GM12873 (cell line): ENCODE results near the gene GYPA.

Source experiments
- TF ChIP-seq, protein P1 (sequence below): IDR thresholded peaks from 2 replicates; pipeline ENCODE4 v1.5.1; 2012; ENCODE audit warnings: low read depth, mild to moderate bottlenecking, moderate library complexity, low read length, control low read depth; ENCODE audit not compliant: insufficient read depth; ENCODE audit errors: missing control alignments

Gene GYPA

GRCh38 chr4:144141493-144141892 is 975 bp upstream of the GYPA start:
- TF ChIP-seq, protein P1, sequence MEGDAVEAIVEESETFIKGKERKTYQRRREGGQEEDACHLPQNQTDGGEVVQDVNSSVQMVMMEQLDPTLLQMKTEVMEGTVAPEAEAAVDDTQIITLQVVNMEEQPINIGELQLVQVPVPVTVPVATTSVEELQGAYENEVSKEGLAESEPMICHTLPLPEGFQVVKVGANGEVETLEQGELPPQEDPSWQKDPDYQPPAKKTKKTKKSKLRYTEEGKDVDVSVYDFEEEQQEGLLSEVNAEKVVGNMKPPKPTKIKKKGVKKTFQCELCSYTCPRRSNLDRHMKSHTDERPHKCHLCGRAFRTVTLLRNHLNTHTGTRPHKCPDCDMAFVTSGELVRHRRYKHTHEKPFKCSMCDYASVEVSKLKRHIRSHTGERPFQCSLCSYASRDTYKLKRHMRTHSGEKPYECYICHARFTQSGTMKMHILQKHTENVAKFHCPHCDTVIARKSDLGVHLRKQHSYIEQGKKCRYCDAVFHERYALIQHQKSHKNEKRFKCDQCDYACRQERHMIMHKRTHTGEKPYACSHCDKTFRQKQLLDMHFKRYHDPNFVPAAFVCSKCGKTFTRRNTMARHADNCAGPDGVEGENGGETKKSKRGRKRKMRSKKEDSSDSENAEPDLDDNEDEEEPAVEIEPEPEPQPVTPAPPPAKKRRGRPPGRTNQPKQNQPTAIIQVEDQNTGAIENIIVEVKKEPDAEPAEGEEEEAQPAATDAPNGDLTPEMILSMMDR: no peak

DNA sequence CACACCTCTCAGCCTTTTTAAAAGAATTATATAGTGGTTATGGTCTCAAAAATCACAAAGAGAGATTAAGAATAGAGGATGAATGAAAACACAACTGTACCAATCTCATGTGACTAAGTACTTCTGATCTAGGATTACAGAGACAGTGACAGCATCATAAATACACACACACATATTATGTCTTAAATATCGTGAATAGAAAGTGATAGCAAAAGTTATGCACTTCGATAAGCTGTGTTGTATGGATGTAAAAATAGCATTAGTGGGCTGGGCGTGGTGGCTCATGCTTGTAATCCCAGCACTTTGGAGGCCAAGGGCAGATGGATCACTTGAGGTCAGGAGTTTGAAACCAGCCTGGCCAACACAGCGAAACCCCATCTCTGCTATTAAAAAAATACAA is 25.0 kb downstream of the GYPA start:
- TF ChIP-seq, protein P1: no peak

DNA sequence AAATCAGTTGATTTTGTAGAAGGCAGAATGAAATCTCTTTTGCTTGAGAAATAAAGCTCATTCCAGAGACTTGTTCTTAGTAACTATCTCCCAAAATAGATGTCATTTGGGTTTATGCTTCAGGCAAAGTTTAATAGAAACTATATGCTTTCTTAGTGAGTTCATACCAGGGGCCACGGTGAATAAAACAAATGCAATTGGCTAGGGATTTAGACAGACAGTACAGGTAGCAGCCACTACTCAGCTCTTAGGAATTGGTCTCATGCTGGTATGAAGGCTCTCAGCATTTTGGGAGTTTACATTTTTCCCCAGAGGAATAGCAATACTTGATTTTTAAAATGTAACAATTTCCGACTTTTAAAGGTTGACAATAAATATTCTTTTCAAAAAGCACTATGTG is 27.0 kb downstream of the GYPA start:
- TF ChIP-seq, protein P1: no peak

GRCh38 chr4:144104509-144105130 is 35.9 kb downstream of the GYPA start:
- TF ChIP-seq, protein P1: no peak

- TF ChIP-seq, protein P1: peak; percentile 22
Measured at GRCh38 chr4:144090744-144091143, 49.8 kb downstream of the GYPA start.
